GM21381 (cell line): ENCODE data around the gene ACVR1.
"Not testable (repeated sequence)": the region's sequence is repeated elsewhere in the genome, so short reads cannot be mapped to it uniquely, and the experiment has no call there.

Source experiments
- ATAC-seq: cut with Tn5 transposase; IDR thresholded peaks from one replicate; pipeline ENCODE4 v1.9.1; 2021; ENCODE audit warnings: mild to moderate bottlenecking, moderate library complexity; ENCODE audit not compliant: unreplicated experiment

The ACVR1 gene

GRCh38 chr2:157830696-157831570, 45.2 kb downstream of the ACVR1 start:
- ATAC-seq, result no peak

DNA sequence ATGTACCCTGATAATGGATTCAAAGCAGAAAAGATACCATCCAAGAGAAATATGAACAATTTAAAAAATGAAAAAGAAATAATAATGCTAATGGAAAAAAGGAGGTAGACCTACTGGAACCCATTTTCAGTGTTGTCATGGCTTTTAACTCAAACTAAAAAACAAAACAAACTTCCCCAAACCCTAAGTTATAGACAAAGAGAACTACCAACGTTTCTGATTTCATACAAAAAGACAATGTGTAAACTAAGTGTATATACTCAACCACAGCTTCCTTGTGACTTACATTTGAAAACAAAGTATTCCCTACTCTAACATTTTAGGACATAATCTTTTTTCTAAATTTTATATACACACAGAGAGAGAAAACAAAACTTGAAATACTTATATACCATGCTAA, 45.9 kb downstream of the ACVR1 start:
- no peak for ATAC-seq

- no peak for ATAC-seq
These were observed 48.8 kb downstream of the ACVR1 start for GRCh38 chr2:157827377-157827776.

DNA sequence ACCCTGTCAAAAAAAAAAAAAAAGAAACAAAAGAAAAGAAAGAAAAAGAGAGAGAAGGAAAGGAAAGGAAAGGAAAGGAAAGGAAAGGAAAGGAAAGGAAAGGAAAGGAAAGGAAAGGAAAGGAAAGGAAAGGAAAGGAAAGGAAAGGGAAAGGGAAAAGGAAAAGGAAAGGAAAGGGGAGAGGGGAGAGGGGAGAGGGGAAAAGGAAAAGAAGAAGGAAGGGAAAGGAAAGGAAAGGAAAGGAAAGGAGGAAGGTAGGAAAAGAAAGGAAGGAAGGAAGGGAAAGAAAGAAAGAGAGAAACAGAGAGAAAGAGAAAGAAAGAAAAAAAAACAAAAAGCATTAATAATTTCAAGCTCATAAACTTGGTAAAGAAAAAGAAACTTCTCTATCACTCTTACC, 49.5 kb downstream of the ACVR1 start:
- ATAC-seq, result not testable (repeated sequence)

DNA sequence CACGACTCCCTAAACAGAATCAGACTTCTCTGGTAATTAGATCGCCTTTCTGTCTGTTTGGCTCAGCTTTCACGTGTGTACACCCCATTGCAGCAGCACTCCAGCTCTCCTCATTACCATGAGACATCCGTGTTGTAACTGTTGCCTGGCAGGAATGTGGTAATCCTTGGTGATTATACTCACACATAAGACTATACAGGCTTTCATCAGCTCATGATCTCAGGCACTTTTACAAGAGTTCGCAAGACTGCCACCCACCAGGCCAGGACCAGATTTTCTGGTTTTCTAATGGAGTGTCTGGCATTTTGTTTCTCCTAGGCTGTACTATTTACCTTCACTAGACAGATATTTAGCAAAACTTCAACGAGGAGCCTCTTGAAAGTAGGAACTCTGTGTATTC, 50.2 kb downstream of the ACVR1 start:
- ATAC-seq, result no peak

DNA sequence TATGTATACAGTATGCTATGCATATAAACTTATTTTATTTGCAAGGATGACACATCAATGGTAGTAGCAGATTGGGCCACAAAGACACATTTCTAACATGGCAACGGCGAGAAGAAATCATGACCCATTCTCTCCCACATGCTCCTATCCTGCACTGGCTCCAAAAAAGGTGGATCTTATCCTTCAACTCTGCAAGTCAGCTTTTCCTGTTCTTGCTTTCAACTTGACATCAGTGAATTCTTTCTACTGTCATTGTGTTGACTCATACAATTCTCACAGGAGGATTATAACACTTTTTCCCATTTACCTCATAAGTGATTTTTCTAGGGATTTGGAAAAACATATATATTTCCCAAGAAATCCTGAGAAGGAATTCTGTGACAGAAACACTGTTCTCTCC, 53.1 kb downstream of the ACVR1 start:
- ATAC-seq, result no peak

GRCh38 chr2:157822533-157822932, 53.6 kb downstream of the ACVR1 start:
- ATAC-seq, result no peak

GRCh38 chr2:157821519-157822131, 54.5 kb downstream of the ACVR1 start:
- no peak for ATAC-seq

GRCh38 chr2:157820193-157820592, 55.9 kb downstream of the ACVR1 start:
- ATAC-seq, result no peak

GRCh38 chr2:157819761-157820160, 56.4 kb downstream of the ACVR1 start:
- ATAC-seq, result no peak

- ATAC-seq, result no peak
These were observed 57.9 kb downstream of the ACVR1 start for GRCh38 chr2:157818227-157818626.

DNA sequence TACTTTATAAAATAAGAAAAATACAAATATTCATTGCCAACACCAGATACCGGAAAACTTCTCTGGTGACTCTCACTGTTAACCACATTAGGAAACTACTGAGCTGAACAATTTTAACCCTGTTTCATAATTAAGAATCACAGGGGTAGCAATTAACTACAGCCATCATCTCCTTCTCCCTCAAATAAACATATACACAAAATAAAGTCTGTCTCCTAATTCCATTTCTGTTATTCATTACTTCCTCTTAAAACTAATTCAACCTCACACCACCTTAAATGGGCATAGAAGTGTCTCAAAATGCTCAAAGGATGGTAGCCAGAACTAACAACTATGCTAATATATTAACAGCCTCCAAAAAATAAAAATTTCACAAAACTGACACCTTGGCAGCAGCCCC, 60.7 kb downstream of the ACVR1 start:
- no peak for ATAC-seq

DNA sequence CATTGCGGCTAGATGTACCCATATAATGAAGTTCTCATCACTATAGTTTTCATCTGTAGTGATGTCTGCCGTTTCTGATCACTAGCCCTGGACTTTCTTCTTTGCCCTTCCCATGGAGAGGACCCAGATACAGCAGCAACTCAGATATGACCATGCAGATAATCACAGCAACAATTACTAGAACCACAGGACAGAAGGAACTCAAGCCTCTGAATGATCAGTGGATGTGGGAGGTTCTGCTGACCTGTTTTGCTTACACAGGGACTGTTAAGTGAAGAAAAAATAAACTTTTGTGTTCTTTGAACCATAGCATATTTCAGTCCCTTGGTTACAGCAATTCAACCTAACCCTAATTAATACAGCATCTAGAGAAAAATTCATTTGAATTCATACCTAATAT, 62.7 kb downstream of the ACVR1 start:
- no peak for ATAC-seq

DNA sequence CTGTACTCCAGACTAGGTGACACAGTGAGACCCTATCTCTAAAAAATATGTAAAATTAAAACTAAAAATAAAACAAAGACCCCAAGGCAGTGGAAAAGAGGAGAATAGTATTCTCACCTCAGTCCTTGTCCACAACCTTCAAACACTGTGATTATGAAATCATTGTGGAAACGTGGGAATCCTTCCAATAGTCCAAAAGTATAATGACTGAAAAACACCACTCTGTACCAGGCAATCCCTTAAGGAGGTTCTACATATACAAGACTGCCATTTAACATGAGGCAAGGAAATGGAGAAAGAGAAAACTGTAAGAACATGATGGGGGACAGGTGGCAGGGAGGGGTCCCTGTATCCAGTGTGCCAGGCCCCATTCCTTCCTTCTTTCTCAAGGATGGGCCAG, 66.1 kb downstream of the ACVR1 start:
- ATAC-seq, result no peak

DNA sequence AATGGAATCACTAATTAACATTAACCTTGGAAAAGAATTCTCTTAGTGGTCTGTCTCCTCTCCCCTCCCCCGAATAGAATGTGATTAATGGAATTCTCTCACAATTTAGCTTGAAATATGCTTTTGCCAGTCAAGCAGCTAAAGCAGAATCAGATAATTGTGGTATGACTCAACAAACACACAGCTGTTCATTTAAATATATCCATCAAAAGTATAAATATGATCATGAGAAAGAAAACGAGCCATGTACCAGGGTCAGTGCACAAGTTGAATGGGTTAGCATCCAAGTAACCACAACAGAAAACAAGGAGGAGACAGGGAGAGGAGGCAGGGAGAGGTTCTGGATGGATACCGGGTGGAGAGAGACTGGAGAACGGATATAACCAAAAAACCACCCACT, 66.9 kb downstream of the ACVR1 start:
- no peak for ATAC-seq

DNA sequence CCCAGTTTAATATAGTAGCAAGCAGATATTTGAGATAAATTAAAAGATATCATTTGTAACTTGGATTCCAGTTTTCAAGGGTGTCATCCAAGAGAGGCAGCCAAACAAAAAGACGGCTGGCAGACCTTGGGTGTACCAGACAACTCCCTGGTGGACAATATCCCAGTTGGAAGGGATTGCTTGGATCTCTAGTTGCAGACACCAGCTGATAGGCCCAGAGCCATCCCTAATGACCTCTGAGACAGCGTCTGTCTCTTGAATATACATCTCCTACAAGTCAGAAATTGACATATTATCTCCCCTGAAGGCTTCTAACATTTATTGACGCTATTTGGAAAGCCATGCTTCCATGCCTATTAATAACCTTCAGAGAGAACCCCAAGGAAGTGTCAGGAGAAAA, 67.7 kb downstream of the ACVR1 start:
- ATAC-seq, result no peak

GRCh38 chr2:157806426-157807077, 69.6 kb downstream of the ACVR1 start:
- no peak for ATAC-seq

DNA sequence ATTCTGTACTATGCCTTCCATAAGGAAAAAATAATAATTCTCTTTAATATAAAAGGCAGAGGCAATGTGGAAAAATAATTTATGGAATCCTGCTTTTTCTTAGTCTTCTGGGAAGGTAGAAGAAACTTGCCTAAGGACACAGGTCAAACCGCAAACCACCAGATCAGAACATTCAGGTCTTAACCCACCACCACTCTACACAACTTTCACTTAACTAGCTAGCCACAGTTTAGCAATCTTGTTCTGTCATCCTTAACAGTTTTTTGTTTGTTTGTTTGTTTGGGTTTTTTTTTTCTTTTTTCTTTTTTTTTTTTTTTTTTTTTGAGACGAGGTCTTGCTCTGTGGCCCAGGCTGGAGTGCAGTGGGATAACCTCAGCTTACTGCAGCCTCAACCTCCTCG, 70.6 kb downstream of the ACVR1 start:
- no peak for ATAC-seq

- no peak for ATAC-seq
These were observed 71.8 kb downstream of the ACVR1 start for GRCh38 chr2:157804355-157804754.

GRCh38 chr2:157803952-157804351, 72.2 kb downstream of the ACVR1 start:
- ATAC-seq, result no peak

- no peak for ATAC-seq
These were observed 72.7 kb downstream of the ACVR1 start for GRCh38 chr2:157803476-157803875.
